ENCODE results near the gene NOB1. TPM values are rescaled to one million over a fixed set of nuclear protein-coding genes. Genes with fewer than 3 reads are reported as not detected.

Gene NOB1
- total and polyA plus RNA-seq, 2 experiments from 2014 or later = 41.4 to 56.6 TPM

- Histone ChIP-seq H3K27ac (ENCODE audit: low read depth) (peak overlapping the region; percentile 70), H3K9me2 (ENCODE audit: insufficient read depth) (no peaks in the 10 kb centered on the region), H2AFZ (no peak overlapping the region), H3F3A (replicated peaks; ENCODE audit: low read depth) (no peaks in the 10 kb centered on the region), H3K4me2 (no peak overlapping the region), H3K79me2 (replicated peaks; ENCODE audit: insufficient read depth) (no peaks in the 10 kb centered on the region), H4K20me1 (replicated peaks; ENCODE audit: insufficient read depth) (no peaks in the 10 kb centered on the region; the same call in 1 of the 2 replicates), H3K27me3 (ENCODE audit: insufficient read depth) (no peaks in the 10 kb centered on the region), H3K36me3 (ENCODE audit: insufficient read depth) (peaks cover 5% of the 10 kb centered on the region; the same call in 1 of the 2 replicates), H3K4me1 (ENCODE audit: insufficient read depth) (peaks cover 8% of the 10 kb centered on the region; the same call in 1 of the 2 replicates), H3K4me3 (no peak overlapping the region)
- DNase-seq (ENCODE audit: low spot score) (no peak), ATAC-seq (no peak)
- no peak for TF ChIP-seq ZNF331 (CRISPR knock-in tag; IDR thresholded peaks at IDR 0.05; ENCODE audit: low read depth)
- no peak for TF ChIP-seq CTCF (conservative IDR thresholded peaks at IDR 0.05; ENCODE audit: low read depth in 2 of 2)
- no peak for TF ChIP-seq EZH2phosphoT487 (IDR thresholded peaks at IDR 0.05; ENCODE audit: unreplicated experiment)
- TF ChIP-seq EZH2 (IDR thresholded peaks at IDR 0.05; ENCODE audit: low read depth, unreplicated experiment) = no peak
- Mint-ChIP-seq H3K9me3 (no peaks in the 10 kb centered on the region), H3K27me3 (ENCODE audit: insufficient read depth, low read depth, poor library complexity) (peaks cover 2% of the 10 kb centered on the region), H3K27ac (peak overlapping the region; percentile 38; the same call in 1 of the 2 replicates), H3K4me1 (peaks cover 5% of the 10 kb centered on the region; the same call in 2 of the 3 replicates), H3K4me3 (no peak overlapping the region), H3K36me3 (ENCODE audit: low read depth) (no peaks in the 10 kb centered on the region)
These were observed 47.8 kb downstream of the NOB1 start for GRCh38 chr16:69706975-69707340.

- H4K20me1 ChIP-seq (replicated peaks; ENCODE audit: insufficient read depth) = no peaks in the 10 kb centered on the region
- DNase-seq (ENCODE audit: low spot score) (no peak), ATAC-seq (no peak)
- peak overlapping the region; percentile 38 for H3K27ac Mint-ChIP-seq
- peaks cover 8% of the 10 kb centered on the region; the same call in 1 of the 2 replicates for H3K4me1 ChIP-seq (ENCODE audit: insufficient read depth)
- H3K4me3 Mint-ChIP-seq = no peak overlapping the region
- no peaks in the 10 kb centered on the region for H3K9me3 Mint-ChIP-seq
- H3K4me2 ChIP-seq = no peak overlapping the region
- H3K9me2 ChIP-seq (ENCODE audit: insufficient read depth) = no peaks in the 10 kb centered on the region
- peaks cover 2% of the 10 kb centered on the region for H3K27me3 Mint-ChIP-seq (ENCODE audit: insufficient read depth, low read depth, poor library complexity)
- no peaks in the 10 kb centered on the region for H3K79me2 ChIP-seq (replicated peaks; ENCODE audit: insufficient read depth)
- H3K4me1 Mint-ChIP-seq = peaks cover 5% of the 10 kb centered on the region; the same call in 2 of the 3 replicates
- H3K36me3 Mint-ChIP-seq (ENCODE audit: low read depth) = no peaks in the 10 kb centered on the region
- no peak overlapping the region for H2AFZ ChIP-seq
- H3K4me3 ChIP-seq = no peak overlapping the region
- no peaks in the 10 kb centered on the region for H3K27me3 ChIP-seq (ENCODE audit: insufficient read depth)
- H3F3A ChIP-seq (replicated peaks; ENCODE audit: low read depth) = no peaks in the 10 kb centered on the region
- H3K36me3 ChIP-seq (ENCODE audit: insufficient read depth) = peaks cover 4% of the 10 kb centered on the region; the same call in 1 of the 2 replicates
- peak overlapping the region; percentile 70 for H3K27ac ChIP-seq (ENCODE audit: low read depth)
- no peak for TF ChIP-seq STAT1 (IDR thresholded peaks at IDR 0.05; ENCODE audit: unreplicated experiment)
- TF ChIP-seq JUNB (IDR thresholded peaks at IDR 0.05; ENCODE audit: unreplicated experiment) = no peak
- TF ChIP-seq CTCF (conservative IDR thresholded peaks at IDR 0.05; ENCODE audit: low read depth in 2 of 2) = no peak
- TF ChIP-seq NANOG (IDR thresholded peaks at IDR 0.05; ENCODE audit: borderline replicate concordance) = no peak
- no peak for TF ChIP-seq ZNF462 (CRISPR knock-in tag; IDR thresholded peaks at IDR 0.05)
These were observed 48.3 kb downstream of the NOB1 start for GRCh38 chr16:69706256-69706974.
